IPS-NIHi7 (cell line): Measurements from ENCODE around the gene RSPH3.
"Not testable (repeated sequence)": the region's sequence is repeated elsewhere in the genome, so short reads cannot be mapped to it uniquely, and the experiment has no call there.

Experiments used
- DNase-seq: peaks from one replicate; pipeline ENCODE4 v3.0.0; 2012; ENCODE audit warnings: mixed read lengths; ENCODE audit errors: extremely low spot score

Gene RSPH3

DNA sequence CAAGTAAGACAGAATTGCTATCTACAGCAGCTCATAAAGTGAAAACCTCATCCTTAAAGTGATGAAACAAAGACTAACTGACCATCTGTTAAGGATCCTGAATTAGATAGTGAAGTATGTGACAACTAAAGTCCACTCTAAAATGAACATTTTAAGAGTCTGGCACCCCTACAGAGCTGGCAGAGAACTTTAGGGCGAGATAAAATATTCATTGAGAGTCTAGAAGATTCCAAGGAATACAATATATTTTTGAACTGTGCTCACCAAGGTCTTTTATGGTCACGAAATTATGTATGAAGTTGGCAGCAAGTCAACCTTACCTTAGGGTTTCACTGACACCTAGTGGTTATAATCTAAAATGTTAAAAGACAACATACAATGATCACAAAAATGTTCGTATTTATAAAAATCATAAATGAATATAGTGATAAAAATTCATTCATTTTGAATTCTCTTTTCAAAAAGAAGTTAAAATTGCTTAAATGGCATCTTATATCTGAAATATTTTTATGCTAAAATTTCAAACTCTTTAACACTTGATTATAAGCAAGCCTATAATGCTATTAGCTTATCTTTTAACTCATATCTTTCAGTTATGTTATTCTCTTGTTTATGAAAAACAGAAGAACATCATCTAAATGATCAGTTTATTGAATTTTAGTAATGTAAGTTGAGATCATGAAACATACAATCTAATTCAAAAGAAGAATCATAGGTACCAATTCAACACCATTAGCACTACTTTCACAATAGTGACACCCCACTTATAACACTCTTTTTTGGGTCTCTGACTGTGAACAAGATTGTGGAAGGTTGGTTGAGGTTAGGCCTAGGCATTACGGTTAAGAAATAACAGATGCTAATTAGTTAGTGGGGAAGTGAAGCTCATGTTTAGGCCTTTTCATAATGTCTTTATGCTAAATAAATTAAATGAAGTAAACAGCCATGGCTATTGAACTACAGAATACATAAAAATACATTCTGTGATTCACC is 27.5 kb downstream of the RSPH3 start:
- DNase-seq = peak; percentile 26

DNA sequence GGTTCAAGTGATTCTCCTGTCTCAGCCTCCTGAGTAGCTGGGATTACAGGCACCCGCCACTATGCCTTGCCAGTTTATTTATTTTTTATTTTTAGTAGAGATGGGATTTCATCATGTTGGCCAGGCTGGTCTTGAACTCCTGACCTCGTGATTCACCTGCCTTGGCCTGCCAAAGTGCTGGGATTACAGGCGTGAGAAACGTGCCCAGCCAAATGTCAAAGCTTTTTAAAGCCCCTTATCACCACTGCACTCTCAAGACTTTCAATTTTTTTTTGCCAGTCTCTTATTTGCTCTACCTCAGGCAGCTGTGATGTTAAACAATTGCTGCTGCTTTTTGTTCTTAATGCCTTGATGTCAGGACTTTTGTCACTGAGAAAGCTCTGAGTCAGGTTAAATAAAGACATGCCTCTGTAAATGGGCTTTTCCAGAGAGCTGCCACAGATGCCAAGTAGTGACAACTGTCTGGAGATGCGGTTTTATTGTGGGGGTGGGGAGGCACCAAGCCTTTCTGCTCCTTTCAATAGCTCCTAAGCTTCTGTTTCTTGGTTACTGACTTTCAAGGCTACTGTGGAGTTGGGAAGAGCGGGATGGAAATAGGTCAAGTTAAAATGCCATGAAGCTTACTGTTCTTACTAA is 29.2 kb downstream of the RSPH3 start:
- DNase-seq = no peak

DNA sequence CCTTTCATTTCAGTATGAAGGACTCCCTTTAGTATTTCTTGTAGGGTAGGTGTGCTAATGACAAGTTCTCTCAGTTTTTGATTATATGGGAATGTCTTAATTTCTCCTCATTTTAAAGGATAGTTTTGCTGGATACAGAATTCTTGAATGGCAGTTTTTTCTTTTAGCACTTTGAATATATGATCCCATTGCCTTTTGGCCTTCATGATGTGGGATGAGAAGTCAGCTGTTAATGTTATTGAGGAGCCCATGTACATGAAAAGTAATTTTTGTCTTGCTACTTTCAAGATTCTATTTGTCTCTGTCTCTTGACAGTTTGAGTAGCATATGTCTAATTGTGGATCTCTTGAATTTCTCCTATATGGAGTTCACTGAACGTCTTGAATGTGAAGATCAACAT is 30.9 kb downstream of the RSPH3 start:
- DNase-seq = no peak

DNA sequence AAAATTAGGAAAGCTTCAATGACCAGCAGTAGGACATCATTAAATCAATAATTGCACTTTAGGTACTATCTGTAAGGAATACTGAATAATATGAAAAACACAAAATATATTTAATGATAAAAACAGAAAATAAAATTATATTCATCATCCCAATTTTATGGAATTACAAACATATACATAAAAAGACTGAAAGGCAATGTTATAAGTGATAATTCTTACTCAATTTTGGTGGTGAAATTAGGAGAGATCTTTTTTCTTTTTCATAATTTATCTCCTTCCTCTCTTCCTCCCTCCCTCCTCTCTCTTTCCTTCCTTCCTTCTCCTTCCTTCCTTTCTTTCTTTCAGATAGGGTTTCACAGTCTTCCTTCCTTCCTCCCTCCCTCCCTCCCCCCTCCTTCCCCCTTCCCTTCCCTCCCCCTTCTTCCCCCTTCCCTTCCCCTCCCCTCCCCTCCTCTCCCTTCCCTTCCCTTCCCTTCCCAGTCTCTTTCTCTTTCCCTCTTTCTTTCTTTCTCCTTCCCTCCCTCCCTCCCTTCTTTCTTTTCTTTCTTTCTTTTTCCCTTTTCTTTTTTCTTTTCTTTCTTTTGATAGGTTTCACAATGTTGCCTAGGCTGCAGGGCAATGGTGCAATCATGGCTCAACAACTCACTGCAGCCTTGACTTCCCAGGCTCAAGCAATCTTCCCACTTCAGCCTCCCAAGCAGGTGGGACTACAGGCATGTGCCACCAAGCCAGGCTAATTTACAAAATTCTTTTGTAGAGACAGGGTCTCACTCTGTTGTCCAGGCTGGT is 36.8 kb downstream of the RSPH3 start:
- no peak for DNase-seq

DNA sequence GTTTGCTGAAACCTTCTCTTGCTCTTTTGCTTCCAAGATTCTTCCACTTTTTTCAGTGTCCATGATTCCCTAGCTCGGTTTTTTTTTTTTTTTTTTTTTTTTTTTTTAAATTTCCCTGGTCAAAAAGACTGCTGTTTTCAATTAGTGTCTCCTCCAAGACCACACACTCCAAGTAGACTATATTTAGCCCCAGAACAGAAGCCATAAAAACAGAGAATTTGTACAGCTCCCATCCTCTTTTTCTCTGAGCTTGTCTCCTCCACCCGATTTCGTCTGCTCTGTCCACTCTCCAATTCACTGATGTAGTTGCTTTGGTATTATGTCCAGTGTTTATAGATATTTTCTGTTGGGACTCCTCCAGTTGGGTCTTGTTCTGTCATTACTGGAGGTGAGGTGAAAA is 37.6 kb downstream of the RSPH3 start:
- no peak for DNase-seq

DNA sequence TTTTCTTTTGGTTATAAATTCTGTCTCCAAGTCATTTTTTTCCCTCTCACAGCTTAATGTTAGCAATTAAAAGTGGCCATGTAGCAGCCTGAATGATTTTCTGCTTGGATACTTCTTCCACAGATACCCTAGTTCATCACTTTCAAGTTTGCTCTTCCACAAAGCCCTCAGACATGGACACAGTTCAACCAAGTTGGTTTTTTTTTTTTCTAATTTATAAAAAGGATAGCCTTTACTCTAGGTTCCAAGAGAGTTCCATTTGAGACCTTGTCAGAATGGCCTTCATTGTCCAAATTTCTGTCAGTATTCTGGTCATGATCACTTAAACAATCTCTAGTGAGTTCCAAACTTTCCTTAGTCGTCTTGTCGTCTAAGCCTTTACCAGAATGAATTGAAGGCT is 40.0 kb downstream of the RSPH3 start:
- no peak for DNase-seq

DNA sequence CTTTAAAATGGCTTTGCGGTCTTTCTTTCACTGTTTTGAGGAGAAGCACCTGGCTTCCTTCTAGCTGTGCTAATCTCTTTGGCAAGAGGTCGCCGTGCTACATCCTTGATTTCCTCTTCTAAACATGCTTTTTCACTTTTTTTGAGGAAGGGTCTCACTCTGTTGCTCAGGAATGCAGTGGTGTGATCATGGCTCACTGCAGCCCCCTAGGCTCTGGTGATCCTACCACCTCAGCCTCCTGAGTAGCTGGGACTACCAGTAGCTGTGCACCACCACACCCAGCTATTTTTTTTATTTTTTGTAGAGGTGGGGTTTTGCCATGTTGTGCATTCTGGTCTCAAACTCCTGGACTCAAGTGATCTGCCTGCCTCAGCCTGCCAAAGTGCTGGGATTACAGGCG is 40.5 kb downstream of the RSPH3 start:
- no peak for DNase-seq

DNA sequence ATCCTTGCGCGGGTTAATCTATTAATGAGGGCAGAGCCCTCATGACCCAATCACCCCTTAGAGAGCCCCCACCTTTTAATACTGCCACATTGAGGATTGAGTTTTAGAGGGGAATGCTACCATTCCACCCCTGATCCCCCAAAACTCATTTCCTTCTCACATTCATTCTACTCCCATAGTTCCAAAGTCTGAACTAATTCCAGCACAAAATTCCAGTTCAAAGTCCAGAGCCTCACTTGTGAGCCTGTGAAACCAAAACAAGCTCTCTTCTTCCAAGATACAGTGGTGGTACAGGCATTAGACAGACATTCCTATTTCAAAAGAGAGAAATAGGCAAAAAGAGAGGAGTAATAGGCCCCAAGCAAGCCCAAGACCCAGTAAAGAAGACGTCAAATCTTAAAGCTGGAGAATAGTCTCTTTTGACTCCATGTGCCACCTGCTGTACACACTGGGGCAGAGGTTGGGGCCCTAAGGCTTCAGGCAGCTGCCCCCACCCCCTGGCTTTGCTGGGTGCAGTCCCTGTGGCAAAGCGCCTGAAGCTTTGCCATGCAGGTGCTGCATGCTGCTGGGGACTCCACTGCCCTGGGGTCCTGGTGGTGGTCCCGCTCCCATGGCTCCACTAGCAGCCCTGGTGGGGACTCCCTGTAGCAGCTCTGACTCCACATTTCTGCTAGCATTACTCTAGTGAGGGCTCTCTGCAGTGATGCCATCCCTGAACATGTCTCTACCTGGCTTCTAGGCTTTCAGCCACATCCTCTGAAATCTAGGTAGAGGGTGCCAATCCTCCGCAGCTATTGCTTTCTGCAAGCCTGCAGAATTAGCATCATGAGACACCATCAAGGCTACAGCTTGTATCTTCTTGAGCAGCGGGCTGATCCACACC is 41.3 kb downstream of the RSPH3 start:
- DNase-seq = no peak

DNA sequence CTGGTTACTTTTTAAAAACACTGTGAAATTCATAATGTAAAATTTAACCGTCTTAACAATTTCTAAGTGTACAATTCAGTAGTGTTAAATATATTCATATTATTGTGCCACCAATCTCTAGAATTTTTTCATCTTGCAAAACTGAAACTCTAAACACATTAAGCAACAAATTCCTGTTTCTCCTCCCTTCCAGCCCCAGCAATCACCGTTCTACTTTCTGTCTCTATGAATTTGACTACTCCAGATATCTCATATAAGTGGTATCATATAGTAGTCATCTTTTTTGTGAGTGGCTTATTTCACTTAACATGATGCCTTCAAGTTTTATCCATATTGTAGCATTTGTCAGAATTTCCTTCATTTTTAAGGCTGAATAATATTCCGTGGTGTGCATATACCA is 44.7 kb downstream of the RSPH3 start:
- DNase-seq = no peak

DNA sequence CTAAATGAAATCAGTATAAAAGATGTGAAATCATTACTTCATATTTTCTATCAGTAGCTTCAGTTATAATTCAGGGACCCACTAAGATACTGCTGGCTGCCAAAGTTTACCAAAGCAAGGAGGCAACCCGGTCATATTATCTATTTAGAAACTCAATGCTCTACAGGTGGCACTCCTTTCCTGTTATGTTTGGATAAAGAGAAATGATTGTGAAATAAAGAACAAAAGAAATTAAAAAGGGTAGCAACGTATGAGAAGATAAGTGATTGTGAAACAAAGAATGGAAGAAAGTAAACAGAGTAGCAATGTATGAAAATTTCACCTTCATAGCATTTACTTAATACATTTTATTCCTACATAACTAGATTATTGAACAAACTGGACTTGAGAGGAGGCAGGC is 45.2 kb downstream of the RSPH3 start:
- no peak for DNase-seq

DNA sequence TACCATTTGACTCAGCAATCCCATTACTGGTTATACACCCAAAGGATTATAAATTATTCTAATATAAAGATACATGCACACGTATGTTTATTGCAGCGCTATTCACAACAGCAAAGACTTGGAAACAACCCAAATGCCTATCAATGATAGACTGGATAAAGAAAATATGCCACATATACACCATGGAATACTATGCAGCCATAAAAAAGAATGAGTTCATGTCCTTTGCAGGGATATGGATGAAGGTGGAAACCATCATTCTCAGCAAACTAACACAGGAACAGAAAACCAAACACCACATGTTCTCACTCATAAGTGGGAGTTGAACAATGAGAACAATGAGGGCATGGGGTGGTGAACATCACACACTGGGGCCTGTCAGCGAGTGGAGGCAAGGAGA is 48.0 kb downstream of the RSPH3 start:
- not testable (repeated sequence) for DNase-seq

DNA sequence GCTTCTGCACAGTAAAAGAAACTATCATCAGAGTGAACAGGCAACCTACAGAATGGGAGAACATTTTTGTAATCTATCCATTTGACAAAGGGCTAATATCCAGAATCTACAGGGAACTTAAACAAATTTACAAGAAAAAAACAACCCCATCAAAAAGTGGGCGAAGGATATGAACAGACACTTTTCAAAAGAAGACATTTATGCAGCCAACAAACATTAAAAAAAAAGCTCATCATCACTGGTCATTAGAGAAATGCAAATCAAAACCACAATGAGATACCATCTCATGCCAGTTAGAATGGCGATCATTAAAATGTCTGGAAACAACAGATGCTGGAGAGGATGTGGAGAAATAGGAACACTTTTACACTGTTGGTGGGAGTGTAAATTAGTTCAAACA is 48.4 kb downstream of the RSPH3 start:
- DNase-seq = not testable (repeated sequence)

DNA sequence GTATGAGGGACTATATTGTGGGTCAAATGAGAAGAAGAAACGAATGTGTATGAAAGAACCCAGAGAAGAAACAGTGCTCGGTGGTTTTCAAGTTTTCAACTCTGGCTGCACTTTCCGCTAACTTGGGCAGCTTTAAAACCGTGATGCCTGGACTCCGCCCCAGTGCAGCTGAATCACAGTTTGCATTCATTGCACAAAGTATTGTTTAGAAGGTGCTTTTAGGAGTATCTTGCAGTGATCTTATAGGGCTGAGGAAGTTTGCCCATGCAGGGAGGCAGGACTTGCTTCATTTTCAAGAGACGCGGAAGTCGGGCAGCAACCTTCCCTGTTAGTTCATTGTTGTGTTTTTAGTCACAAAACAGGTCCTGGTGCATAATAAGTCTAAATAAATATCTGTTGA is 52.7 kb downstream of the RSPH3 start:
- no peak for DNase-seq

DNA sequence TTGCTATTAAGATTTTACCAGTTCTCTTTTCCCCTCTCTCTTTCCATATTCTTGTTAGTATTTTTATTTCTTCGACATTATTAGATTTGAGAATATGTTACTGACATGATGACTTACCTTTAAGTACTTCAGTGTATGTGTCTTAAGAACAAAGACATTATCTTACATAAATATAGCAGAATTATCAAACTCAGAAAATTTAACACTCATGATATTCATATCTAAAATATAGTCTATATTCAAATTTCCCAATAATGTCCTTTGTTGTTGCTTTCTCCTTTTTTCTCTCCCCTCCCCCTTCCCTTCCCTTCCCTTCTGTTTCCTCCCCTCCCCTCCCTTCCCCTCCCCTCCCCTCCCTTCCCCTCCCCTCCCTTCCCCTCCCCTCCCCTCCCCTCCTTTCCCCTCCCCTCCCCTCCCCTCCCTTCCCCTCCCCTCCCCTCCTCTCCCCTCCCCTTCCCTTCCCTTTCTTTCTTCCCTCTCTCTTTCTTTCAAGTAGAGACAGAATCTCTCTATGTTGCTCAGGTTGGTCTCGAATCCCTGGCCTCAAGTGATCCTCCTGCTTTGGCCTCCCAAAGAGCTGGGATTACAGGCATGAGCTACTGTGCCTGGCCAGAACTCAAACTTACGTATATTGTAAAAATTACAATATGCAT is 56.5 kb downstream of the RSPH3 start:
- DNase-seq = no peak

DNA sequence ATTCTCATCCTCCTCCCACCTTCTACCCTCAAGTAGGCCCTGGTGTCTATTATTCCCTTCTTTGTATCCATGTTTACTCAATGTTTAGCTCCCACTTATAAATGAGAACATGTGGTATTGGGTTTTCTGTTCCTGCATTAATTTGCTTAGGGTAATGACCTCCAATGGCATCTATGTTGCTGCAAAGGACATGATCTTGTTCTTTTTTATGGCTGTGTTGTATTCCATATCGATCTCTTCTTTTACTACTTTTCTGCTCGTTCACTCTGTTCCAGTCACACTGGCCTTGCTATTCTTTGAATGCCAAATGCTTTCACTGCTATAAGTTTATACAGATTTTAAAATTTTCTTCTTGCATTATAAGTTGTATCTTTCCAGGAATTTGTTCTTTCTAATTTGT is 57.7 kb downstream of the RSPH3 start:
- no peak for DNase-seq

DNA sequence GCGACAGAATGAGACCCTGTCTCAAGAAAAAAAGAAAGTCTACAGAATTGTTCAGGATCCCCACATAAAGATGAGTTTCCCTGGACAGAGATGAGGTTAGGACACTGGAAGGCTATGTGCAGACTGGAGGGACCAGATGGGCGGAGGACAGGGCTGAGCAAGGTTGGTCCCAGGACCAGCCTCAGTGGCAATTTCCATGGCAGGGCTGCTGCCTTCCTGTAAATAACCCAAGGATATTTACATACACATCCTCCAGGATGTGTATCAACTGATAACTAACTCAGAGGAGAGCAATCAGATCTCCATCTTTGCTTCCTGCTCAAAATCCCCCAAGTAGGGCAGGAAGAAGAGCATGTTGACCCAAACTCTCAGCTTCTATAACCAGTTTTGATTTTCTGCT is 58.8 kb downstream of the RSPH3 start:
- DNase-seq = no peak

DNA sequence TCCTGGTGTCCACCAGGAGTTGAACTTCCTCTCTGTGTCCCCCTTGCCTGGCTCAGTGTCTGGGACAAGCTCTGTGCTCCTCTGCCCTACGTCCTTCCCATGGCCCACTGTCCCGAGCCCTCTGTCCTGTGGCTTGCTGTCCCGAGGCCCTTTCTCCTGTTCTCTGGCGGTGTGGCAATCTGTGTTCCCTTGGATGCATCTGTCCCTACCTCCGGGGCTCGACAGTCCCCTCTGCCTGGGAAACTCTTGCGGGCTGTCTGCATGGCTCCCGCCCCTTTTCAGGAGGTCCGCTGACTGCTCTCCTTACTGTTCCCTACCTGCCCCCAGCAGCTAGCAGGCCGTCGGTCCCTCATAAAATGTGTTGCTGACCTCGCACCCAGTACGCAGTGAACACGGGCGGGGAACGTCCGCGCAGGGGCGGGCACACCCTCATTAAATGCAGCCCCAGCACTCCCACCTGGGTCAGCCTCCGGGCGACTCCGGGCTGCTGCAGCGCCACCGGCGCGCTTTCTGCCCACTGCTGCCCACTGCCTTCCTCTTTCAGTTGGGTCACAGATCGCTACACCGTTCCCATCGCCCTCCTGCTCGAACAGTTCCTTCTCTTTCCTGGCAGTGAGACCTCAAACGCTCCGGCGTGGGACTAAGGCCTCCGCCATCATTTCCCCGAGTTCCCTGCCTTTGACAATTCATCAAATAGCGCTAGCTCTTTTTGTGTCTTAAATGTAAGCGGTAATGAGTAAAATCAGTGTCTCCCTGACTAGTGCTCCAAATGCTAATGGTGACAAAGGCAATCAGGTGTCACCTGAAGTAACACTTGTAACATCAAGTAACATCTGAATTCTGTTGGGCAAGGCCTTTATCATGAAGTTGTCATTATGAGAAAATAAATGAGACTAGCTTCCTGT is 60.5 kb downstream of the RSPH3 start:
- DNase-seq = peak; percentile 51

DNA sequence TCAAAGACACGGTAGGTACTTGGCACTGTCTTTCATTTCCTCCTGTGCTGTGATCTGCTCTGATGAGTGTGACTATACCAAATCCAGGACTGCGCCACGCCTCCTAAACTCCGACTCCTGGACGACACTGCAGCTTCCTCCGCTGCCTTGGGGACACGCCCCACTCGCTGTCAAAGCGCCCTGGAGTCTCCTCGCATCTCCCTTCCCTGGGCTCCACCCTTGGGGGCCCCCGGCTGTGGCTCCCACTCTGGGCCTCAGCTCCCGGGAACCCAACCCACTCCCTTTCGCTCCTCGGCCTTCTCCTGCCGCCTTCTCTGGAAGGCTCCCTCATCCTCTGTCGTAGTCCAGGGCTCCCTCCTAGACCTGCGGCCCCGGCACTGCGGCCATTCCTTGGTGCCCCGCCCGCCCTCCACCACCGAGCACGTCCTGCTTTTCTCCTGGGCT is 61.2 kb downstream of the RSPH3 start:
- no peak for DNase-seq

DNA sequence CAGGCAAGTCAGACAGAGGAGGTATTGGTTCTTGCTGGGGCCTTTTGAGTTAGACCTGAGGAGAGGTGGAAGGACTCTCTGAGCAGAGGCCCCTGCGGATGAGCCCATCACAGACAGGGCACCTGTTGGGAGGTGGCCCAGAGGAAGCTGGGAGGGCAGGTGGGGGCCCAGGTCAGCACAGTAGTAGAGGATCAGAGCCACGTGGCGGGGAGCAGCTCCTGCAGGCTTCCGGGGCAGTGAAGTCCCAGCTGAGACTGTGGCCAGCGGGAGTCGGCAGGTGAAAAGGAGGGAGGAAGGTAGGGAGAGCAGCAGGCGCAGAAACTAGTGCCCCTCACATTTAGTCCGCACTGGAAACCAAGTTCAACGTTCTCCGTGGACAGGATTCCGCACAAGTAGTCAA is 61.8 kb downstream of the RSPH3 start:
- no peak for DNase-seq

DNA sequence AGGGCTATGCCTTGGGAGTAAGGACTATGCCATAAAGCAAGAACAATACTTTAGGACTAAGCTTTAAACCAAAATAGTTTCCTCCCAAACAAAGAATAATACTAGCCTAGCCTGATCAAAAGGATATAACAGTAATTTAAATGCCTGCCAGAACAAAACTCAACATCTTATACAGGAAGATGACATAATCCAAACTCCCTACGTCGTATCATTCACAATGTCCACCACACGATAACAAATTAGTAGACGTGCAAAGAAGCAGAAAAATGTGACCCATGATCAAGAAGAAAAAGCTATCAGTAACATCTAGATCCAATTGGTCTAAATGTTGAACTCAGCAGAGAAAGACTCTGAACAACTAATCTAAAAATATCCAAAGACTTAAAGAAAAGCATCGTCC is 65.8 kb downstream of the RSPH3 start:
- DNase-seq = no peak
